AG09319 (cell line): ENCODE data around the gene ZBTB25.
A peak's percentile ranks its signal among the peaks of the same experiment; 100 is the strongest.

Experiments
- DNase-seq: peaks from one replicate; pipeline ENCODE4 v3.0.0-alpha.2; 2010; ENCODE audit warnings: low read depth; ENCODE audit errors: extremely low read depth
- TF ChIP-seq, protein P1 (sequence below): IDR thresholded peaks from 2 replicates; pipeline ENCODE4 v1.5.1; 2011; ENCODE audit warnings: low read depth, mild to moderate bottlenecking, inconsistent platforms, low read length, moderate library complexity

Gene ZBTB25, protein sequence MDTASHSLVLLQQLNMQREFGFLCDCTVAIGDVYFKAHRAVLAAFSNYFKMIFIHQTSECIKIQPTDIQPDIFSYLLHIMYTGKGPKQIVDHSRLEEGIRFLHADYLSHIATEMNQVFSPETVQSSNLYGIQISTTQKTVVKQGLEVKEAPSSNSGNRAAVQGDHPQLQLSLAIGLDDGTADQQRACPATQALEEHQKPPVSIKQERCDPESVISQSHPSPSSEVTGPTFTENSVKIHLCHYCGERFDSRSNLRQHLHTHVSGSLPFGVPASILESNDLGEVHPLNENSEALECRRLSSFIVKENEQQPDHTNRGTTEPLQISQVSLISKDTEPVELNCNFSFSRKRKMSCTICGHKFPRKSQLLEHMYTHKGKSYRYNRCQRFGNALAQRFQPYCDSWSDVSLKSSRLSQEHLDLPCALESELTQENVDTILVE

DNA sequence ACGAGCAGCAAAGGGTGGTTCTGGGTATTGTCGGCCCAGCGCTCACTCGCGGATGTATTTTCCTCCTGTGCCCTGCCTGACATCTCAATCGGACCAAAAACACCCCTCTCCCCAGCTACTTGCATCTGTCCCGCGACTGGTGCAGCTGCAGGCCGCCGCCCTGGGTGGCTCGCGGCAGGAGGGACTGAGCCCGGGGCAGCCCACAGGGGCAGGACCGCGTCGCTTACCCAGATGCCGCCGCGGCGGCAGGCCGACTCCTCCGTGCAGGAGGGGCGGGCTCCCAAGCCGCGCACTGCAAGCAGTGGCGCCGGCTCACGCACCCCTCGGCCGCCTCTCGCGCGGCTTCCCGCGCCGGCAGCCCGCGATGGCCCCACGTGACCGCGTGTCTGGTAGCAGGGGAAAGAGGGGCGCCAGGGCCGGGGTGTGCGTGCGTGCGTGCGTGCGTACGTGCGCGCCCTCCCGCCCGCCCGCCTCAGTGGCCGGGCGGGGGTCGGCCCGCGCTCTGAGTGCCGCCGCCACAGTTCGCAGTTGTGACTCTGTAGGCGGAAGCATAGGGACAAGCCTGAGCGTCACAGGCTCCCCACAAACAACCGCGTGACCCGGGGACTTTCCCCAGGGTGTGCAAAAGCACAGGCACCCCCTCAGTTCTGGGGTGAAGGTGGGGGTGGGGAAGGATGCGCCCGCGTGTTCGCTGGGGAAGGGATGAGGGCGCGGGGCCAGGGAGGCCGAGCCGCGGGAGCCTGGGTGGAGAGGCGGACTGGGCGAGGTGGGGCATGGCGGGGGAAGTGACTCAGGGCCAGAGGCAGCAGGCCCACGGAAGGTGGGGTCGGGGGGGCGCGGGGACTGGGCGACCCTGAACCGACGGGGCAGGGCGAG is at the start of gene ZBTB25:
Gene ZBTB25, minus strand, starts transcription at position 405 of the 876 bp plus-strand sequence. CDS start 13,305 bp downstream, outside the sequence.
- DNase-seq = peak; percentile 83
- TF ChIP-seq, protein P1, sequence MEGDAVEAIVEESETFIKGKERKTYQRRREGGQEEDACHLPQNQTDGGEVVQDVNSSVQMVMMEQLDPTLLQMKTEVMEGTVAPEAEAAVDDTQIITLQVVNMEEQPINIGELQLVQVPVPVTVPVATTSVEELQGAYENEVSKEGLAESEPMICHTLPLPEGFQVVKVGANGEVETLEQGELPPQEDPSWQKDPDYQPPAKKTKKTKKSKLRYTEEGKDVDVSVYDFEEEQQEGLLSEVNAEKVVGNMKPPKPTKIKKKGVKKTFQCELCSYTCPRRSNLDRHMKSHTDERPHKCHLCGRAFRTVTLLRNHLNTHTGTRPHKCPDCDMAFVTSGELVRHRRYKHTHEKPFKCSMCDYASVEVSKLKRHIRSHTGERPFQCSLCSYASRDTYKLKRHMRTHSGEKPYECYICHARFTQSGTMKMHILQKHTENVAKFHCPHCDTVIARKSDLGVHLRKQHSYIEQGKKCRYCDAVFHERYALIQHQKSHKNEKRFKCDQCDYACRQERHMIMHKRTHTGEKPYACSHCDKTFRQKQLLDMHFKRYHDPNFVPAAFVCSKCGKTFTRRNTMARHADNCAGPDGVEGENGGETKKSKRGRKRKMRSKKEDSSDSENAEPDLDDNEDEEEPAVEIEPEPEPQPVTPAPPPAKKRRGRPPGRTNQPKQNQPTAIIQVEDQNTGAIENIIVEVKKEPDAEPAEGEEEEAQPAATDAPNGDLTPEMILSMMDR = no peak

DNA sequence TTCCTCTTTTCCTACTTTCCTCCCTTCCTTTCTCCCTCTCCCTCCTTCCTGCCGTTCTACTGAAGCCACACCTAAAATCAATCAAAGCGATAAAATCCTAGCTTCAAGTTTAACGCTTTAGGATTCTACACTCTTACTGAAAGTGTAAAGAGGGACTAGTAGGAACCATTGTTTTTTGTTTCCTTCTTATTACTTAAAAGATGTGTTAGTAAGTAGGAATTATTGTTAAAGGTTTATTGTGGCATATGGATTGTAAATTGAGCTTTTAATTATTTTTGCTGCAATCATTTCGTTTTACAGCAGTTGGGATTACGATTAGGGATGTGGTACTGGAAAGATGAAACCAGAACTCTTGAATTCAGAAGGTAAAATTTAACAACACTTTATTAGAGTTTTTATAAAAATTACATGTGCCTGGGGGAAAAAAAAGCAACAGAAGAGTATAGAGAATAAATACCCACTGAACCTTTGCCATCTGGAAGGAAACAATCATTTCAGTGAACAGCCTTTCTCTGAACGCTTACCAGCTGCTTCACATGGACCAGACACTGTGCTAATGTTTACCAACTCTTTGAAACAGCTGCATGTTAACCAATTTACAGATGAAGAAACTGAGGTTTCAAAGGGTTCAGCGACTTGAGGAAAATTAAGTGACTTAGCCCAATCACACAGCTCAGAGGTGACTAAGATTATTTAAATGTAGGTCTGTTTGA is 47.1 kb upstream of the ZBTB25 start:
- TF ChIP-seq, protein P1 = no peak
- no peak for DNase-seq

DNA sequence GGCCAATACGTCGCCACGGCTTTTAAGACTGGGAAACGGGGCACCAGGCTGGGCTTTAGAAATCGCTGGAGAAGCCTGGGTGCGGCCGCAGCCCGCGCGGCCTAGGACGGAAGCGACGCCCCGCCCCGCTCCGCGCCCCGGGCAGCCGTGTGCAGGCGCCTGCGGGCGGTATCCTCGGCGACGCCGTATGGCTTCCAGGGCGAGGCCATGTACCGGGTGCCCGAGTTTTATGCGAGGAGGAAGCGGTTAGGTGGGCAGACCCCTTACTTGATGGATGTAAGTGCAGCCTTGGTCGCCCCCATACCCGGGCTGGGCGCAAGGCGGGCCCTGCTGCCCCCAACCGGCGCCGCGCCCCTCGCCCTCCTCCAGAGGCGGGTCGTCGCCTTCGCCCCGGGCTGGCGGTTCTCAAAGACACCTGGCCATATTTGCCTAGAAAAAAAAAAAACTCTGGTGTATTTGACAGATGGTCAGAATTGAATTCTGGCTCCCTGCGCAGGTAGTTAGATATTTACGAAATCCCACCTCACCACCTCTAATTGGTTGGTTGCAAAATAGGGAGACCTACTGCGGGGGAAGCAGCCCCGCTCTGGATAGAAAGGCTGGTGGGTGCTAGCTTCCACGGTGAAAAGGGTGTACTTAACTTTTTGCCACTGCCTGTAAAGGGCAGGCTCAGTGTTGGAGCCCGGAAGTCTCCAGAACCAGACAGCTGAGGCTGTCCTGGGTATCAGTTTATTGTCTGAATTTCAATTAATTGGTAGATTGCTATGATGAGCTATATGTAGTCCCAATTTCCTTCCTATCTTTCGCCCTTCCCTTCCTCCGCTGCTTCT is 46.4 kb upstream of the ZBTB25 start, which contains the start of gene PPP1R36:
Gene PPP1R36, plus strand, starts transcription at position 171 of the 830 bp plus-strand sequence. Its CDS starts 37 bp downstream, at position 208.
- TF ChIP-seq, protein P1 = no peak
- DNase-seq = no peak

DNA sequence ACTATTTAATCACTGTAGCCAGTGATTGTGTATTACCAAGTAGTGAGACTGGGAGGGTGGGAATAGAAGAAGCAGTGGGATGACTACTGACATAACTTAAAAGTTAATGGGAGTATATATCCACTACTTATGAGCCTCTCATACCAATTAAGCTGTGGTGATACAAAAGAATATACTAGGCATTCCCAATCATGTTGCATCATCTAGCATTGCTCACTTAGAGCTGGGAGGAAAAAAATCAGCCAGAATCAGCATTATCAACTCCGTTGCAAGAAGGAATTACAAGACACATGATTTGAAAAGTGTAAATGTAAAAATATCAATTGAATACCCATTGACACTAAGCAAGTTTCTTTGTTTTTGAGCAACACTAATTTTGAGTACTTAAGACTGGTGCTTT is 45.4 kb upstream of the ZBTB25 start:
- DNase-seq = no peak
- TF ChIP-seq, protein P1 = no peak

DNA sequence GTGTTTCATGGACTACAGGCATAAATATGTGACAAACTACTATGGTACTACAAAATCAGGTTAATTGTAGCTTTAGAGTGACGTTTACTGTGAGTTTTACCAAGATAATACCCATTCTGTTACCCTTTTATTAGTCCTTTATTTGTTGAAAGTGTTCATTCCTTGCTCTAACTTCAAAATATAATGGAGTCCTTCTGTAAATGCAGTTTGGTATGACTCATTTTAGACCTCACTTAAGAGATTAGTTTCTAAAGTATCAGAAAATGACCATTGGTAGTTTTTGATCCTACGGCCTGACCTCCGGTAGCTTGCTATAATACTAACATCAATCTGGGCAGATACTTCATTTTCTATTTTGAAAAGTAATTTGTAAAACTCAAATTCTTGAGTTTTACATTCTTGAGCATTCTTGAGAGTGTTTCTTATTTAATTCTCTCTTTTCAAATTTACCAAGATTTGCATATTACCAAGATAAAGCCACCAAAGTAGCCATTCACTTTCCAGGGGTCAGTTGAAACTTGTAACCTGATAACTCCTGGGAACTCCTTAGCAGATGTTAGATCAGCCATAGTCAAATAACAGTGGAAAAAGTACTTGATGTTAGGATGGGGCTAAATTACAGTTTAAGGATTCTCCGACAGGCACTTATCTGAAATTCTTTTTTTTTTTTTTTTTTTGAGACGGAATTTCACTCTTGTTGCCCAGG is 41.1 kb upstream of the ZBTB25 start:
- no peak for DNase-seq
- TF ChIP-seq, protein P1 = no peak

DNA sequence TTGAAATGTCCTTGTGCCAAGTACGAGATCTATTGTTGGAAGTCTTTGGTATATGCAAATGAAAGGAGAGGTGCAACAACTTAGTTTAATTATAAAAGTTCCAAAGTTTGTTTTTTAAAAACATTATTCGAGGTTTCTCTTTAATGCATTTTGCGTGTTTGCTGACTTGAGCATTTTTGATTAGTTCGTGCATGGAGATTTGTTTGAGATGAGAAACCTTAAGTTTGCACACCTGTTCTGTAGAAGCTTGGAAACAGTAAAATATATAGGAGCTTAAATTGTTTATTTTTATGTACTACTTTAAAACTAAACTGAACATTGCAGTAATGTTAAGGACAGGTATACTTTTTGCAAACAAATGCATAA is 39.2 kb upstream of the ZBTB25 start:
- no peak for DNase-seq
- TF ChIP-seq, protein P1 = no peak
